Kidney glomerular epithelial cell (primary cell): ENCODE results near the gene TMEM141.

ENCODE experiments used
- DNase-seq: peaks from one replicate; lab custom pipeline; 2025; lab: John Stamatoyannopoulos, UW

The TMEM141 gene

DNA sequence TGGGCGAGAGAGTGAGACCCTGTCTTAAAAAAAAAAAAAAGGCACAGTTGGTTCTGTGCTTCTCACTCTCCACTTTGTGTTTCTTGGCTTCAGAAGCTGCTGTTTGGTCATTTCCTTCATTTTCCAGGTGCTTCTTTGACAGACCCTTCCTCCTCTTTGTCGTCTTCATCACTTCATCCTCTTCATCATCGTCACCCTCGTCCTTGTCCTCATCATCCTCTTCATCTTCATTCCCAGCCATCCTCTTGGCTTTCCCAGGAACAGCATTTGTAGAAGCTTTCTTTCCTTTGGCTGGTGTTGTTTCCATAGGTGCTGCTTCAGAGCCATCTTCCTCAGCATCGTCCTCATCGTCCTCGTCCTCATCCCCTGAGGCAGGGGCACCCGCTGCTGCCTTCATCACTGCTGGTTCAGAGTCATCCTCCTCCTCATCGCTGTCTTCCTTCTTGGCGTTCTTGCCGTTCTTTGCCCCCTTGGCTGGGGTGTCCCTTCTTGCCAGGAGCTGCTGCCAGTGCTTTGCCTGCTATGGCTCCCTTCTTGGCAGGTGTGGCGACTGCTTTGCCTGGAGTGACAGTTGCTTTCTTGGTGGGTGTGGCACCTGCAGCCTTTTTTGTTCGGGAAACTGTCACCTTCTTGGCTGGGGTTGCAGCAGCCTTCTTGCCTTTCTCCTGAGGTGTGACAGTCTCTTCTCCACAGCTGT is 23.7 kb downstream of the TMEM141 start:
- DNase-seq: no peak

DNA sequence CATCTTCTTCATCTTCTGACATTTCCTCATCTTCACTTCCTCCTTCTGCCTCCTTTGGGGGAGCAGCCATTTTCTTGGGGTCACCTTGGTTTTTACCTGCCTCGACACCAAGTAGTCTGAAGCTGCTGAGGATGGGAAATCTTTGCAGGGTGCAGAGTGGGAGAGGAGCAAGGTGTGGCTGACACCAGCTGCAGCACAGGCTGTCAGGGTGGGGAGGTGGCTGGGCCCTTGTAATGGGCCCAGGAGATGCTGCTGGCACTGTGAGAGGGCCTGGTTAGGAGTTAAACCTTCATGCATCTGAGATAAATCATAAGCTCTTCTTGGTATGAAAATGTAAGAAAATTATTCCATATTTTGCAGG is 24.3 kb downstream of the TMEM141 start:
- DNase-seq: no peak

DNA sequence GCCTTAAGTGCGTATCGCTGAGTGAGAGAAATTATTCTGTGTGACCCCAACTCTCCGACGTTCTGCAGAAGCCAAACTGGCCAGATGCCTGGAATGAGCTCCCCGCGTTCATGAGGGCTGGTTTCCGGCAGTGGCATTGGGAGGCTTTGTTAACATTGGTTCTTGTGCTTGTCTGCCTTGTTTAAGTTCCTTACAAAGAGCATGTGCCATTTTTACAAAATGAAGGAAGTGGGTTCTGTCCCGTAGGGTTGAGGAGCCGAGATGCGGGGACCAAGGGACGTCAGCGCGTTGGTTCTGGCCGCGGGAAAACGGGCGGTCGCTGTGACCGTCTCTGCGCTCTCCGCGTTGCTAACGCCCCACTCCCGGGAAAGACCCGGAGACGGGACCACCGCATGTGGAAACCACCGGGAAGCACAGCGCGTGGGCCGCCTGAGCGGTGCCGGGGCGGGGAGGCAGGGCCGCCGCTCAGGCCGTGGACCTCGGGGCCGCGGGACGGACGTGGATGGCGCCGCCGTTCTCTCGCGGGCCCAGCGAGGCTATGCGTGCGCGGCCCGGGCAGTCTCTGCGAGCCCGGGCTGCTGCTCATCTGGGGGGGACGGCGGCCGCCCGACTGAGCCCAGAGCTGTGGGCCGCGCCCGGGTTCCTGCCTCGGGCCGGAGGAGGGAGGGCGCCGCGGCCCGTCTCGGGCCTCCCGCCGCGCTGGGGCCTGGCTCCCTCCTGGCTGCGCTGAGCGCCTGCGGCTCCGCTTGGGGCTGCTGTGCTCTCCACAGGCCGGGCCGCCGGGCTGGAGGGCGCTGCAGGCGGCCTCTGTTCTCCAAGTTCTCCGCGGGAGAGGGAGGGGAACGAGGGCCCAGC is 30.1 kb downstream of the TMEM141 start:
- DNase-seq: no peak

DNA sequence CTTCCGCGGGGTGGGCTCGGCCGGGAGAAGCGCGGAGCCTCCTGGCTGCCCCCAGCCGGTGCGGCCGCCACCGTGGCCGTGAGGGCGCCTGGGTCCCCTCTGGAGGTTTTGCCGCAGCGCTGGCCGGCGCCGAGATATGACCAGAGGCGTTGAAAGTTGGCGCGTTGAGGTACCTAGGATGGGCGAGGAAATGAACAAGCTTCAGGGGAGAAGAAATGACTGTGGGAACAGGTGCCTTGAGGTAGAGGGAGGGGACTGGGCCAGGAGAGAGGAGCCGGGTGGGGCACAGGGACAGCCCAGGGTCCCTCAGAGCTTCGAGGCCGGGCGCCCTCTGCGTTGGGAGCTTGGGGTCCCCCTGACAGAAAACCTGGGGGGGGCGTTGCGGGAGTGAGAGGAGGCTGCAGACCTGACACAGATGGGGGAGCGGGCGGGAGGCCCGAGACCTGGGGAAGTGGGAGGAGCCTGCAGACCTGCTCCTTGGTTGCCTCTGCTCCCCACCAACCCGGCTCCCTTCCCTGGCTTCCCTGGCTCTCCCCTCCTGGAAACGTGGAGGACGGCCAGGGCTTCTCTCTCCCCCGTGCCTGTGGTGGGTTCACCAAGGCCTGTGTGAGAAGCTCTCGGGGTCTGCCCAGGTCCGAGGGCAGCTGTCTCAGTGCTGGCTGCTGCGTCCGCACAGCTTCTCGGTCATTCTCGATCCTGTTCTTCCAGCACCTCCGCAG is 30.8 kb downstream of the TMEM141 start:
- DNase-seq: no peak

DNA sequence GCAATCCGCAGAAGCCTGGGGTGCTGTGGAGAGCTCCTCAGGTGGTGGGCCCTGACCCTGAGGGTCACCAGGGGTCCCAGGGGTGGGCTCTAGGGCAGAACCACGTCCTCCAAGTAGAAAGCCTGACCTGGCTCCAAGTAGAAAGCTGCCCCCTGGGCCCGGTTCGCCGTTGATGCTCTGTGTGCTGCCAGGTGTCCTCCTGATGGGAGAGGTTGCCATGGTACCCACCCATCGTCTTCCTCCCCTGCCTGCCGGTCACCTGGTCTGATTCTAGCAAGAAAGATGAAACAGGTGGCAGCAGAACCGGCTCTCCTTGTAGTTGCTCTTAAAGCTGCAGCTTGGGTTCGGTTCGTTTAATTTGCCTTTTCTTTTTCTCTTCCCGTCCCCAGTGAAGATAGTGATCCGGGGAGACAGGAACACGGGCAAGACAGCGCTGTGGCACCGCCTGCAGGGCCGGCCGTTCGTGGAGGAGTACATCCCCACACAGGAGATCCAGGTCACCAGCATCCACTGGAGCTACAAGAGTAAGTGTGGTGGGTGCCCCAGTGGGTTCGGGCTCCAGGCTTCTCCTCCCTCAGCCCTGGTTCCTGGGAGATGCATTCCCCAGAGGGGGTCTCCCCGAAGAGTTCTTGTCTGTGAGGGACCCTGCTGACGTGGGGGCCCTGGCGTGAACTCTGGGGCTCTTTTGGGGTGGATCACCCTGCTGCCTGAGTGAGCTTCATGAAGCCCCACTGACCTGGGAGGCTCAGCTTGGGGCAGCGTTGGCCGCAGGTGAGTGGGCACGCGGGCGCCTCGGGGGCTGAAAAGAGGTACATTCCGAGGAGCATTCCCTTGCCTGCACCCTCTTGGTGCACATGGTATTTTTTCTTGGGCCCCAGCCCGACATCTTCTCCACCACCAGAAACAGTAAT is 32.2 kb downstream of the TMEM141 start:
- no peak for DNase-seq

DNA sequence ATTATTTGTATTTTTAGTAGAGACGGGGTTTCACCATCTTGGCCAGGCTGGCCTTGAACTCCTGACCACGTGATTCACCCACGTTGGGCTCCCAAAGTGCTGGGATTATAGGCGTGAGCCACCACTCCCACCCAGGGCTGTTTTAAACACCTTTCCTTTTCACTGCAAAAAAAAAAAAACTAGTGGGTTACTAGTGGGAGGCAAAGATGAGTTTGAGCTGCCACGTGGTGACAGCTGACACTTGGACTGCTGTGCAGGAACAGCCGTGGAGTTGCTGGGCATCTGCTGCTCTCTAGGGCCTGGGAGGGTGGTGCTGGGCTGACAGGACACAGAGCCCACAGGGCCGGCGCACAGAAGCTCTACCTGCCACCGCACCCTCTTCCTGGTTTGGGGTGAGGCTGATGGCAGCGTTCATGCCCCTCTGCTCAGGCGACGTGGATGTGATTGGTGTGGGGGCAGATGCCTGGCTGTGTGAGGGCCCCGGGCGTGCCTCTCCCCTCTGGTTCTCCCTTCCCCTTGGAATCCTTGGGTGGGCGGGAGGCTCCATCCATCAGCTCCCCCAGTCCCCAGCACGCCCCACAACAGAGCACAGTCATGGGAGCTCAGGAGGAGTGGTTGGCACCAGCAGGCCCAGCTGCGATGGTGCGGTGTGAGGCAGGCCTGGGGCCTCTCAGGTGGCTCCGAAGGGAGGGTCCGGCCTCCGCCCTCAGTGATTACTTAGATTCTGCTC is 33.5 kb downstream of the TMEM141 start:
- no peak for DNase-seq

DNA sequence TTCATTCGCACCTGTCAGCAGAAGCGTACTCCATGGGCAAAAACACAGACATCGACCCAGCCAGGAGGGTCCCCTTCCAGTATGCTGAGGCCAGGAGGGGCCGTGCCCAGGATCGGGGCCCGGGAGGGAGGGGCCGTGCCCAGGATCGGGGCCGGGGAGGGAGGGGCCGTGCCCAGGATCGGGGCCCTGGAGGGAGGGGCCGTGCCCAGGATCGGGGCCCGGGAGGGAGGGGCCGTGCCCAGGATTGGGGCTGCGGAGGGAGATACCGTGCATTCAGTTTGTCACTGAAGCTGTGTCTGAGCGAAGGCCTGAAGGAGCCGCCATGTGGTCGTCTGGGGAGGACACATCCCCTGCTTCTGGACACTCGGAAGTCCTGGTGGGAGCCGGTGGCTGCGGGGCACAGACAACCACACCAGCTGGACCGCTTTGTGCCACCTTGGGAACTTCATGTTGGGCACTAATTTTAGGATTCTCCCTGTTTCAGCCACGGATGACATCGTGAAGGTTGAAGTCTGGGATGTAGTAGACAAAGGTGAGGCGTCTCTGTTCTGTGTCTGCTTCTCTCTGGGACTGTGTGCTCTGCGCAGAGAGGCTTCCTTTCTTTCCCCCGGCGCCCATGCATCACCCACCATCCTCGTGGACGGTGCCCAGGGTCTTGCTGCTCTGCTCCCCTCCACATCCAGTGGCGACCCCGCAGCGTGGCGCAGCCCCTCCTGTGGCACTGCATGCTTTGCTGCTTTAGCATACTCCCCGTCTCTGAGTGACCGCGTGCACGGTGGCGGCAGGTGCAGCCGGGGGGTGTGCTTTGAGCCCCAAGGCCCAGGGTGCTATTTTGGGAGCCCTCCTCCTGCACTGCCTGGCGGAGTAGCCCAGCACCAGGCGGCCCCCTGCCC is 34.4 kb downstream of the TMEM141 start:
- DNase-seq: no peak

DNA sequence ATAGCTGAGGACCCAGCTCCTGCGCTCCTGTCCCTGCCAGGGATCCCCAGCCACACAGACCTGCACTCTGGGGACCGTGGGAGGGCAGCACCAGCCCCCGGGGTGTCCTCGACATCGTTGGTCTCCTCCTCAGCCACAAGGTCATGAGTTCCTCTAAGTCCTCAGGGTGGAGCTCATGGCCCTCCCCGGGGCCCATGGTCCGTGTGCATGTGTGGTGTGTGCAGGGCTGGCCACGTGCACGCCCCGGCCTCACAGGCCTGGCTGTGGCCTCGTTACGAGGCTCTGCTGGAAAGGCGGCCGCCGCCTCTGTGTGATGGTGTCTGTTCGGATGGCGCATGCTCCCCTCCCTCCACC is 35.0 kb downstream of the TMEM141 start:
- DNase-seq: no peak

DNA sequence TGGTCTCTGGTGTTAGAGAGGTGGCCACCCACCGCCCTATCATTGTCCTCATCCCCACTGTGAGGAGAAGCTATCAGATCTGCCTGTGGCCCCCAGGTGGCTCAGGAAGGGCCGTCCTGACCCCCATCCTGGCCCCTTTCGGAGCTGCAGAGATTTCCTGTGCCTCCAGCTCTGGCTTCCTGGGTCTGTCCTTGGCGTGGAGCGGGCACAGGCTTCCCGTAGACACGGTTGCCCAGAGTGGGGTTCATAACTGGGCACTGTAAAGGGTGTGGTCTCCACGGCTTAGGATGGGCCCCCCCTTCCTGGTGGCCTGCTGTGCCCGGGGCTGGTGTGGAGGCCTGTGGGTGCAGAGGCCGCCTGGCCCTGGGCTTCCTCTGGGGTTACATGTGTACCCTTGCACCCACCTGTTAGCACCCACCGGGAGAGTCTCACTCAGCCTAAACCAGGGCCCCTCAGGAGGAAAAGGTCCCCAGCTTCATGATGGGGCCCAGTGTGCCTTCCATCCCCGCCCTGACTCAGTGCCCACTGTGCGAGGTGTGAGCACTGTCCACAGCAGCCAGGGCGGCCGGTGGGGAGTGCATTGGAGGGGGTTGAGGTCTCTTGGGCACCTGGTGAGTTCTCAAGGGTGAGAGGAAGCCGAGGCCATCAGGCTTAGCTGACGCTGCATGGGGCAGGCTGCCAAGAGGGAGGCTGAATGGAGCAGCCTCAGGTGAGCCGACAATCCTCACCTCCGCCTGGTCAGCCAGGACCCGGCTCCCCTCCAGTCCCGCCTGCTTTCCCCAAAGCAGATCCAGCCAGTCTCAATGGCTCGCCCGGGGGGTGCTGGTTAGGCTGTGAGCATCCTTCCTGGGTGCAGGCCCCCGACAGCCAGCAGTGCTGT is 35.8 kb downstream of the TMEM141 start:
- no peak for DNase-seq

DNA sequence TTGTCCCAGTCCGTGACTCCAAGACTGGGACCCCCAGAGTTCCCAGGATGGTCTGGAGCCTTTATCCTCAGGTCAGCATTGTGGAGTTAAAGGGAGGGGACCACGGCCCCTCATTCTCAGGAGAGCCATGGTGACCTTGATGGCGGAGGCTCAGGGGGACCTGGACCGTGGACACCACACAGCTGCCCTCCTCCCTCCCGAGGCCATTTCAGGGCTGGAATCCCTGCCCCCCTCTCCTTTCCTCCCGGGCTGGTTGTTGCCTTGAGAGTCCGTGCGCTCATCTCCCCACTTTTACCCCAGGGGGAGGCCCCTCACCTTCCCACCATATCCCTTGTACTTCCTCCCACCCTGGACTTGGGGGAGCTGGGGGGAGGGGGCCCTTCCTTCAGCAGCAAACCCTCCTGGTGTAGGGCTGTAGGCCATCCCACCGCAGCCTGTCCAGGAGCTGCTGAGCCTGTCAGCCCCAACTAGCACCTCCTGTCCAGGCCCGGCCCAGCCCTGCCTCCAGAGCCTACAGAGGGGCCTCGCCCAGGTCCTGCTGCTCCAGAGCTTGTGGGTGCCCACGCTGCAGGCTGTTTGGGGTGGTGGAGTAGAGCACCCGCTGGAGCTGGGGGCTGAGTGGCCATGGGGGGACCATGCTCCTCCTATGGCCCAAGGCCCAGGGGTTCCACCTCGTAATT is 36.8 kb downstream of the TMEM141 start:
- DNase-seq: no peak

DNA sequence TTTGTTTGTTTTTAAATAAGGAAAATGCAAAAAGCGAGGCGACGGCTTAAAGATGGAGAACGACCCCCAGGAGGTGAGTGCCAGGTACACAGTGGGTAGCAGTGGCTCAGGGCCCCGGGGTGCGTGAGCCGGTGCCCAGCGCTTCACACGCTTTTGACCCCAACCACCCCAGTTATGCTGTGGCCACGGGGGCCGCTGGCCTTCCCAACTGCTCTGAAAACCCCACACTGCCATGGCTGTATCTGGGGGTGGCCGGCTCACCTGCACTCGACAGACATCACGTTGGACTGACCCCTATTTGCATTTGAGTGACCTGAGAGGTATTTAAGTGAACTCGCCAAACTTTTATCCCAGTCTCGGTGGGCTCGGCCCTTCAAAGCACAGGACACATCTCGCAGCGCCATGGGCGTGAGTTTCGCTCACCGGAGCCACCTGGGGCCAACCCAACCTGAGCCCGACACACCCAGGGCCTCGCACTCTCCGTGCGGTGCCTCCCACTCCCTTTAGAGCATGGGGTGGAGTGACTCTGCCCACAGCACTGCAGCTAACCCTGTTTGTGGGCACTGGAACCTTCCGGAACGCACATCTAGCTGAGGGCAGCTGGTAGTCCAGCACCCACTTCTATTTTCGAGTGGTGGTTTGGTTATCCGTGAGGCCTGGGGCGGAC is 37.5 kb downstream of the TMEM141 start:
- DNase-seq: no peak

DNA sequence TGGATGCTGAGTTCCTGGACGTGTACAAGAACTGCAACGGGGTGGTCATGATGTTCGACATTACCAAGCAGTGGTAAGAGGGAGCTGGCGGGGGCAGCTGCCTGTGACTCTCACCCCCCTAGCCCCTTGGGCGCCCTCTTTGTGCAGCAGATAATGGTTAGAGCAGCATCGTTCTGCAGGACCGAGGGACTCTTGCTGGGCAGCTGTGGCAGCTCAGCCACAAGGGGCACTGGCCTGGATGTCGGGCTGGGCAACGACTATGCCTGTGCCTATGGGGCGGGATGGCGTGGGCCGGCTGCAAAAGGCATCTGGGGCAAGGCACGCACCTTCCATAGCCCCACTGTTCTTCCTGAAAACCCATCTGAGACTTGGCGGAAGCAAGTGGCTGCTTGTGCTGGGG is 38.3 kb downstream of the TMEM141 start:
- no peak for DNase-seq

DNA sequence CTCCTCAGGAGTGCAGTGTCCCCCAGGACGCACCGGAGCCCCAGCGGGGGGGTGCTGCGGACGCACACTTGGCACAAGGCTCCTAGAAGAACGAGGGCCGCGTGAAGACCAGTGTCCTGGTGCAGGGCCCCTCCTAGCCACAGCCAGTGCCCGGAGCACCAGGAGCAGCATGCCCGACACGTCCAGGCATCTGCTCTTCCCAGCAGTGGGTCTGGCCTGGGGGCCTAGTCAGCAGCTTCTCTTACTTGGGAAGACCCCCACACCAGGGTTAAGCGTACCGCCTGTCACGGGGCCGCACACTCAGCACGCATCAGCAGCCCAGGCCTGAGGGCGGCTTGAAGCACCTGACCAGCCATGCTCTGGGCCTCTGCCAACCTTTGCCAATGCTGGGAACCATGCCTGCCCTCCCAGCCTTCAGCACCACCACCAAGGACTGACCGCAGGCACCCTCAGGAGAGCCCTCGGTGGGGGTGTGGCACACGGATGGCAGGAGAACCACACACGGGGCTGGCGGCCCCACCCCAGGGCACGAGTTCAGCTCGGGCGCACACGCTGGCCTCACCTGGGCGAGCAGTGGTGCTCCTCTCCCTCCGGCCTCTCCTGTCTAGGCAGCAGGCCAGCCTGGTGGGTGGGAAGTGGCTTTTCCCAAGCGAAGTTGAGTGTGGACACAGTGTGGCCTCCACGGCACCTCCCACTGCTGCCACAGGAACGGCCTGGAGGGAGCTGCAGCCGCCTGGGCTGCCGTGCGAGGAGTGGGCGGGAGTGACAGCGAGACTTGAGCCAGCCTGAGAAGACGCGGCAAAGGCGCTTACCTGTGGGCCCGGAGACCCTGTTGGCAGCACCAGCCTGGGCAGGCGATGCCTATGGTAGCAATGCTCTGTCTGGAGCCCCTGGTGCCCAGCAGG is 39.1 kb downstream of the TMEM141 start:
- no peak for DNase-seq

DNA sequence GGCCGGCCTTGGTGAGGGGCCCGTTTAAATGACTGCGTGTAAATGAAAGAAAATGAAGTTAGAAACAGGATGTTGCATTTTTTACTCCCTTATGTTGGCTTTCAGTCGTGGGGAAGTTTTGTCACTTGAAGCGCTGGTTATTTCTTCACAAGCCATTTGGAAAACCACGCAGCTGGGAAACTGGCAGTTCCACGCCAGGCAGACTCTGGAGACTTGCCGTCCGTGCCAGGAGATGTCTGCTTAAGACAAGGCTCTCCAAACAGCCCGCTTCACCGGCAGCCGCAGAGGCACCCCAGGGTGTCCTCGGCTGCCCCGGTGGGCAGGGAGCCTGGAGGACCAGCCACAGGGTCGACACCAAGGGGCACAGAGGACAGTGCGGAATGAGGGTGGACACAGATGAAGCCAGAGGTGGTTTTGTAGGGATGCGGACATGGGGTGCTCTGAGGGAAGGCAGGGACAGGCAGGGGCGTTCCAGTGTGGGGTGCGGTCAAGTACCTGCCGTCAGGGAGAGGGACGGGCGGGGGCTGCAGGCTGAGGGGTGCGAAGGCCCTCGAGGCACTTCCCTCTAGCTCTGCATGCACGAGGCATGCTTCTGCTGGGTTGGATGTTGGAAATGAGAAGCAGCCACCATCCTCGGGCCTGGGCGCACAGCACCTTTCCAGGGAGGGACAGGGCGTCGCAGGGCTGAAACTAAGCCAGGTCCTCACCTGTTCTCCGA is 40.0 kb downstream of the TMEM141 start:
- no peak for DNase-seq

DNA sequence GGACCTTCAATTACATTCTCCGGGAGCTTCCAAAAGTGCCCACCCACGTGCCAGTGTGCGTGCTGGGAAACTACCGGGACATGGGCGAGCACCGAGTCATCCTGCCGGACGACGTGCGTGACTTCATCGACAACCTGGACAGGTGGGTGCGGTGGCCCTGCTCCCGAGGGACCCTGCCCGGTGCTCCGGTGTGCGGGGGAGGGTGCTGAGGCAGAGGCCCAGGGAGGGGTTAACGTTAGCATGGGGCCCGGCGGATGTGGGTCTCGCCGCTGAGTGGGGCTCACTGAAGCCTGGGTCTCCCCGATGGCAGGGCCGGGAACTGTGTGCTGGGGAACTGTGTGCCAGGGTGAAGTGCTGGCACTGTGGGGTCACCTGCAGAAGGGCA is 40.6 kb downstream of the TMEM141 start:
- DNase-seq: no peak

DNA sequence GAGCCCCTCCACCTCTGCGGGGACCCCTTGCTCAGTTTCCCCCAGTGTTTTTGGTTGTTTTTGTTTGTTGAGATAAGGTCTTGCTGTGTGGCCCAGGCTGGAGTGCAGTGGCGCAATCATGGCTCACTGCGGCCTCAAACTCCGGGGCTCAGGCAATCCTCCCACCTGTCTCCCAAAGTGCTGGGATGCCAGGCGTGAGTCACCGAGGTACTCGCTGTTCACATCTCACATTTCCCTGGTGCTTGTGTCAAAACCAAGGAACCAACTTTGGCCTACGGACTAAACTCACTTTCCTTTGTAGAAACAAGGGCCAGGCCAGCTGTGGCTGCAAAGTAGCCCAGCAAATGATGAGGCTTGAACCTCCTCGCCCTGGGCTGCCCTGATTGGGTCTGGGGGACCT is 41.4 kb downstream of the TMEM141 start:
- DNase-seq: no peak
